ENCODE results near the gene ALDH1A3.
"Not testable (repeated sequence)": the region's sequence is repeated elsewhere in the genome, so short reads cannot be mapped to it uniquely, and the experiment has no call there.

ALDH1A3 gene

GRCh38 chr15:100879464-100880138, at the start of gene ALDH1A3:
TSS of gene ALDH1A3 (plus strand) at chr15:100879831. CDS start at chr15:100879908, 77 bp downstream.
- no peak for DNase-seq (ENCODE audit: low spot score)

GRCh38 chr15:100831467-100831866, 48.2 kb upstream of the ALDH1A3 start:
- DNase-seq (ENCODE audit: low spot score): no peak

- no peak for DNase-seq (ENCODE audit: low spot score)
These were observed 47.3 kb upstream of the ALDH1A3 start for GRCh38 chr15:100832149-100832942.

- DNase-seq (ENCODE audit: low spot score): peak; percentile 29
These were observed 45.9 kb upstream of the ALDH1A3 start for GRCh38 chr15:100833417-100834389.

GRCh38 chr15:100834731-100835130, 44.9 kb upstream of the ALDH1A3 start:
- DNase-seq (ENCODE audit: low spot score): peak; percentile 38

- no peak for DNase-seq (ENCODE audit: low spot score)
These were observed 44.0 kb upstream of the ALDH1A3 start for GRCh38 chr15:100835636-100836035.

GRCh38 chr15:100836501-100836900, 43.1 kb upstream of the ALDH1A3 start:
- DNase-seq (ENCODE audit: low spot score): no peak

GRCh38 chr15:100841426-100841825, 38.2 kb upstream of the ALDH1A3 start:
- DNase-seq (ENCODE audit: low spot score): no peak

- no peak for DNase-seq (ENCODE audit: low spot score)
These were observed 36.6 kb upstream of the ALDH1A3 start for GRCh38 chr15:100842756-100843730.

GRCh38 chr15:100844167-100844566, 35.5 kb upstream of the ALDH1A3 start:
- DNase-seq (ENCODE audit: low spot score): no peak

- no peak for DNase-seq (ENCODE audit: low spot score)
These were observed 34.9 kb upstream of the ALDH1A3 start for GRCh38 chr15:100844778-100845177.

GRCh38 chr15:100847194-100847593, 32.4 kb upstream of the ALDH1A3 start:
- DNase-seq (ENCODE audit: low spot score): no peak

GRCh38 chr15:100849021-100849854, 30.4 kb upstream of the ALDH1A3 start:
- peak; percentile 65 for DNase-seq (ENCODE audit: low spot score)

GRCh38 chr15:100849855-100850218, 29.8 kb upstream of the ALDH1A3 start:
- no peak for DNase-seq (ENCODE audit: low spot score)

- DNase-seq (ENCODE audit: low spot score): not testable (repeated sequence)
These were observed 28.1 kb upstream of the ALDH1A3 start for GRCh38 chr15:100851428-100852015.

GRCh38 chr15:100852630-100853029, 27.0 kb upstream of the ALDH1A3 start:
- no peak for DNase-seq (ENCODE audit: low spot score)

- no peak for DNase-seq (ENCODE audit: low spot score)
These were observed 25.8 kb upstream of the ALDH1A3 start for GRCh38 chr15:100853676-100854440.

GRCh38 chr15:100856867-100857266, 22.8 kb upstream of the ALDH1A3 start:
- DNase-seq (ENCODE audit: low spot score): no peak

- DNase-seq (ENCODE audit: low spot score): no peak
These were observed 21.3 kb upstream of the ALDH1A3 start for GRCh38 chr15:100858294-100858693.
